PC-3 (cell line): ENCODE data around the gene ZNF385B.

Source experiments
- EZH2 ChIP-seq: fragments of 300-600 bp; sonication (generic); IDR thresholded peaks from one replicate; pipeline ENCODE4 v1.6.1; 2017; ENCODE audit warnings: antibody characterized with exemption, mild to moderate bottlenecking, low read length; ENCODE audit not compliant: unreplicated experiment
- EZH2phosphoT487 ChIP-seq: fragments of 300-600 bp; sonication (generic); IDR thresholded peaks from 2 replicates; pipeline ENCODE4 v1.6.1; 2018; ENCODE audit warnings: mild to moderate bottlenecking, antibody characterized with exemption, low read length, borderline replicate concordance
- TF ChIP-seq, protein P1 (sequence below): fragments of 300-600 bp; sonication (generic); conservative IDR thresholded peaks from 2 replicates; pipeline ENCODE4 v1.5.1; 2017; ENCODE audit warnings: antibody characterized with exemption, low read depth, mild to moderate bottlenecking, low read length

- TF ChIP-seq, protein P1, sequence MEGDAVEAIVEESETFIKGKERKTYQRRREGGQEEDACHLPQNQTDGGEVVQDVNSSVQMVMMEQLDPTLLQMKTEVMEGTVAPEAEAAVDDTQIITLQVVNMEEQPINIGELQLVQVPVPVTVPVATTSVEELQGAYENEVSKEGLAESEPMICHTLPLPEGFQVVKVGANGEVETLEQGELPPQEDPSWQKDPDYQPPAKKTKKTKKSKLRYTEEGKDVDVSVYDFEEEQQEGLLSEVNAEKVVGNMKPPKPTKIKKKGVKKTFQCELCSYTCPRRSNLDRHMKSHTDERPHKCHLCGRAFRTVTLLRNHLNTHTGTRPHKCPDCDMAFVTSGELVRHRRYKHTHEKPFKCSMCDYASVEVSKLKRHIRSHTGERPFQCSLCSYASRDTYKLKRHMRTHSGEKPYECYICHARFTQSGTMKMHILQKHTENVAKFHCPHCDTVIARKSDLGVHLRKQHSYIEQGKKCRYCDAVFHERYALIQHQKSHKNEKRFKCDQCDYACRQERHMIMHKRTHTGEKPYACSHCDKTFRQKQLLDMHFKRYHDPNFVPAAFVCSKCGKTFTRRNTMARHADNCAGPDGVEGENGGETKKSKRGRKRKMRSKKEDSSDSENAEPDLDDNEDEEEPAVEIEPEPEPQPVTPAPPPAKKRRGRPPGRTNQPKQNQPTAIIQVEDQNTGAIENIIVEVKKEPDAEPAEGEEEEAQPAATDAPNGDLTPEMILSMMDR = no peak
- TF ChIP-seq EZH2phosphoT487 (no peak), EZH2 (no peak)
Measured at GRCh38 chr2:179702912-179703311, 158.5 kb downstream of the ZNF385B start.
